ENCODE data around the gene NRXN3. TPM values are rescaled to one million over a fixed set of nuclear protein-coding genes. Genes with fewer than 3 reads are reported as not detected.

Gene NRXN3
- total and polyA plus RNA-seq, 2 experiments from 2014 or later: 1.0 to 1.8 TPM

- no peak for TF ChIP-seq ZNF462 (CRISPR knock-in tag; IDR thresholded peaks at IDR 0.05)
Measured at GRCh38 chr14:79916892-79917291, 1746.7 kb downstream of the NRXN3 start (continued).

Small RNA genes within 50 kb of the gene (small RNA-seq; reads per million reads assigned to genes)
- 0.37 reads per million, percentile 22 among the genes with 10 or more reads in this experiment for gene RNA5SP388 (ENCODE audit: low replicate concordance)

All from GM23338 (cell line).